HG02763 (cell line): ENCODE data around the gene KCNH6.

Experiments
- ATAC-seq: cut with Tn5 transposase; IDR thresholded peaks from one replicate; pipeline ENCODE4 v1.9.1; 2021; ENCODE audit warnings: mild to moderate bottlenecking, moderate library complexity; ENCODE audit not compliant: unreplicated experiment

The KCNH6 gene

GRCh38 chr17:63595132-63595531 lies 72.0 kb downstream of the KCNH6 start:
- ATAC-seq: no peak
